GM12878 (cell line): ENCODE measurements around the gene MAPRE3.

Experiments
- EP300 ChIP-seq, 2 experiments: fragments of 150-350 bp in 1 of 2; IDR thresholded peaks; 2 replicates each; pipeline ENCODE4 v1.6.1; 2011 to 2012; ENCODE audit warnings: low read depth in 2 of 2, low read length in 2 of 2, borderline replicate concordance in 1 of 2, improper control_type of control experiment in 1 of 2, inconsistent platforms in 1 of 2; ENCODE audit not compliant: control insufficient read depth in 1 of 2
- POLR2A ChIP-seq: IDR thresholded peaks from 2 replicates; pipeline ENCODE4 v1.6.1; 2011; ENCODE audit warnings: low read depth, mild to moderate bottlenecking, low read length
- YY1 ChIP-seq: IDR thresholded peaks from 2 replicates; pipeline ENCODE4 v1.6.1; 2011; ENCODE audit warnings: low read depth, mild to moderate bottlenecking, low read length

DNA sequence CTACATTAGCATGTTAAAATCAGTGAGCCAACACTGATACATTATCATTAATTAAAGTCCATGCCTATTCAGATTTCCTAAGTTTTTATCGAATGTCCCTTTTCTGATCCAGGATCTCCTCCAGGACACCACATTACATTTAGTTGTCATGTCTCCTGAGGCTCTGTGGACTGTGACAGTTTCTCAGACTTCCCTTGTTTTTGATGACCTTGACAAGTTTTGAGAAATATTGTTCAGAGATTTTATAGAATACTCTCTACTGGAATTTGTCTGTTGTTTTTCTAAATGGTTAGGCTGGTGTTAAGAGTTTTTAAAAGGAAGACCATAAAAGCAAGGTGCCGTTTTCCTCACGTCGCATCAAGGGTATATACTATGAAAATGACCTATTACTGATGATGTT, 16.3 kb upstream of the MAPRE3 start:
- TF ChIP-seq EP300 (IDR thresholded peaks at IDR 0.05; ENCODE audit: borderline replicate concordance in 1 of 2, control insufficient read depth in 1 of 2, low read depth in 2 of 2, low read length in 2 of 2) (no peak), POLR2A (no peak), YY1 (no peak)
